ENCODE data around the gene CHD5.

Gene CHD5

GRCh38 chr1:6202256-6202655 lies 22.1 kb upstream of the CHD5 start:
- in situ Hi-C loops (cut with MboI; ENCODE audit: low sequenced_read_pairs) = no loop called here

GRCh38 chr1:6200188-6200809 lies 20.2 kb upstream of the CHD5 start:
- in situ Hi-C loops (cut with MboI; ENCODE audit: low sequenced_read_pairs) = no loop called here

GRCh38 chr1:6199298-6200187 lies 19.4 kb upstream of the CHD5 start, which contains the start of gene RPL22:
RPL22 (minus strand) TSS chr1:6199595; CDS start chr1:6199573, 22 bp downstream.
- in situ Hi-C loops (cut with MboI; ENCODE audit: low sequenced_read_pairs) = no loop called here

DNA sequence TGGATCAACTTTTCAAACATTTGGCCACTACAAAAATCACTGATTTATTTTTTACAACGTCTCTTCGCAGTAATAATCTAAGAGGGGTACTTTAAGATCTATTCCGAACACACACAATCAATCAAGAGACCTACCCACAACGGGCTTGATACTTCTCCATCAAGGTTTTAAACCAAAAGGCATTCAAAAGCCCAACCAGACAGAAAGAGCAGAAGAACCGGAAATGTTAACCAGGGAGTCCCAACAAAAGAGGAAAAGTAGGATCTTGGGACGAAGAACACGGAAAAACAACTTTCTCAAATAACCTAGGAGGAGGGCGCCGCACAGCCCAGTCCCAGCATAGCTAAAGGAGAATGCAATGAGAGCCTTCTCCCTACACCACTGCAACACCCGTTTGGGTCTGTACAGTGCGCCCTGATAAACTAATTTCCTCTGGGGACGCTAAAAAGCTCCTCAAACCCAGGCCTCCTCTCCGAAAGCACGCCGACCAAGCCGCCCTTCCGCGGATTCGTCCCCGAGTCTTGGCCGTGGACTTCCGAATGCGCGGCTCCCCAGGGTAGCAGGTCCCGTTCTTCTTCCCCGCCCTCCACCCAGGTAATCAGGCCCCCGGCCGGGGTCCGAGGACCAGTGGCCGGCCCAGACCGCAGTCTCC lies 18.7 kb upstream of the CHD5 start:
- in situ Hi-C loops (cut with MboI; ENCODE audit: low sequenced_read_pairs) = no loop called here

GRCh38 chr1:6197746-6198427 lies 17.8 kb upstream of the CHD5 start:
- in situ Hi-C loops (cut with MboI; ENCODE audit: low sequenced_read_pairs) = no loop called here

- in situ Hi-C loops (cut with MboI; ENCODE audit: low sequenced_read_pairs) = no loop called here
Measured at GRCh38 chr1:6191968-6192367, 11.8 kb upstream of the CHD5 start.

DNA sequence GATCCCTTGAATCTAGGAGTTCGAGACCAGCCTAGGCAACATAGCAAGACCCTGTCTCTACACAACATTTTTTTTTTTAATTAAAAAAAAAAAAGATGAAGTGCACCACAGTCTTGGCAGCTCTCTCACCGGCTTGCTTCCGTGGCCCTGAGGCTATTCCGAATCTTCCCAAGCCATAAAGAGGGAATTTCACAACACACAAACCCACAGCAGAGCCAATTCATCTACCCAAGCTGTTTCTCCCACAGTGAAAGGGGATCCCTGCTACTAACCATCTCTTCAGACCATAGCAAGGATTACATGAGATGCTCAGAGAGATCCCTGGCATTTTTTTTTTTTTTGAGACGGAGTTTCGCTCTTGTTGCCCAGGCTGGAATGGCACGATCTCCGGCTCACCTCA lies 8.3 kb upstream of the CHD5 start:
- in situ Hi-C loops (cut with MboI; ENCODE audit: low sequenced_read_pairs) = loop anchor here (10.0 kb wide), 1 partner anchor 74 kb away; no protein-coding TSS in a partner anchor

DNA sequence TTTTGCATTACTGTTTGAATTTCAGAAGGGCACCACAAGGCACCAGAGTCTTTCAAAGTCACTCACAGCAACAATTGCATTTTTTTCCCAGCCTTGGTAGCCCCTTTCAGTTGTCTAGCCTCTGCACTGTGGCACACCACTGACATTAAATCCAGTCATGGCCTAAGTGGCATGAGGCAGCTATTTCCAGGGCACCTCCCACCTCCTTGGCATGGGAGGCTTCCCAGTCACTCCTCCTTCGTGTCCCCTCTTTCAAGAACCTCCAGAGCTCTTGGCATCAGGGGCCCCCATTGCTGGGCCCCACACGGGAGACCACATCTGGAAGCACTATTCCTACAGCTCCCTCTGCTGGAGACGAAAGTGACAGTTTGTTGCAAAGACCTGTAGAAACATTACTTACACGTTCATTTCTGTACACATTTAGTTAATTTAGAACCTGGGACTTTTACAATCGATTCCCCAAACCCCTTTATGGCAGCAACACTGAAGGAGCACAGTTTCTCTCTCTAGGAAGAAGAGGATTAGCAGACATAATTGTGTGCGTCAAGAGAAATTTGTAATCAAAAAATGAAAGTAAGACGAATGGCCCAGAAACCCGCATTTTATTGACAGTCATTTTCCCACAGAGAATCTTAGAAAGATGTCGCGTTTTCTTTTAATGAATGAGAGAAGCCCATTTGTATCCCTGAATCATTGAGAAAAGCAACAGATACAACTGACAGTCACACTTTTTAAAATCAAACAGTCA lies 5.7 kb upstream of the CHD5 start:
- in situ Hi-C loops (cut with MboI; ENCODE audit: low sequenced_read_pairs) = loop anchor here (10.0 kb wide), 1 partner anchor 71 kb away; no protein-coding TSS in a partner anchor

GRCh38 chr1:6185151-6185550 lies 5.0 kb upstream of the CHD5 start:
- in situ Hi-C loops (cut with MboI; ENCODE audit: low sequenced_read_pairs) = loop anchor here (10.0 kb wide), 1 partner anchor 70 kb away; no protein-coding TSS in a partner anchor

DNA sequence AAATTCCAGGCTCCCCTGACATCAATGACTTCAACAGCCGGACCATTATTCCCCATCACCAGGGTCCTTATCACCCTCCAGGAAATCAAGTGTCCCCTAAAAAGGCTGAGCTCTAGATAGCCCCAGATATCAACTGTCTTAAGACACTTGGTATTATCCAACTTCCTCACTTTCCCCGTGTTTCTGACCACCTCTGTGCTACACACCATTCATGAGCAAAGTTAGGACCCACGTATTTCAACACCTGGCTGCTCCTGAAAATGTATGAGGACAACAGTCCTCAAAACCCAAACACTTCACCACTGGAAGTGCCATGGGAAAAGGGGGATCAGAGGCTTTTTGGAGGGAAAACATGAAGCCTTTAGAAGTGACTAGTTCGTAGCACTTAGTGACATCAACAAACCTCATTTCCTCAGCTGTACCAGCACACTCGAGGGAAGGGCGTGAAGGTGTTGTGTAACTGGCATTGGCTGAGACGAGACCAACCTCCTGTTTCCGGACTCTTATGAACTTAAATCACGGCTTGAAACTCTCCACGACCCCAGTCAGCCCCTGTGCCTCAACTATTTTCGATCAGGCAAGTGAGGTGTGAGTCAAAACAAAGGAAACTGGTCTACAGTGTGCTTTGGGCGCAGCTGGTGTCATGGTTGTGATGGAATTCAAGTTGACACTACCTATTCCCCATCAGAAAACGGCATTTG lies 4.1 kb upstream of the CHD5 start:
- in situ Hi-C loops (cut with MboI; ENCODE audit: low sequenced_read_pairs) = loop anchor here (10.0 kb wide), 1 partner anchor 69 kb away; no protein-coding TSS in a partner anchor

DNA sequence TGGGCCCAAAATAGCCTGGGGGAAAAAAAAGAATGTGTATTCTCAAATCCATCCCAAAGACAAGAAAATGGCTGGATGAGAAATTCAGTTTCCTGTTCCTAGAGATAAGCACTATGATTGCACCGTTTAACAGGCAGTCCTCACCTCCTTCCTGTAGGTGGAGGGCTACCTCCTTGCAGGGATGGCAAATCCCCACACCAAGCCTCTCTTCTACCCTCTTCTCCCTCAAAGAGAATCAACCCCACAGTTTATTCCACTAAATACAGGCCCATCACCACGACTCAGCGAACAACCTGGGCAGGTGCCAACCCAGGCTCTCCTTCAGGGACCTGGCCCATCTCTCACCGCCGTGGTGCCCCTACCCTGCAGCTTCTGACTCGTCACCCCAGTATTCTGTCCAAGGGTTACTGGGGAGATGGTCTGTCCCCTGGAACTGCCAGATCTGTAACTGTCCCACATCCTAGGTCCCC lies 3.4 kb upstream of the CHD5 start:
- in situ Hi-C loops (cut with MboI; ENCODE audit: low sequenced_read_pairs) = loop anchor here (10.0 kb wide), 1 partner anchor 69 kb away; no protein-coding TSS in a partner anchor

- in situ Hi-C loops (cut with MboI; ENCODE audit: low sequenced_read_pairs) = loop anchor here (10.0 kb wide), 1 partner anchor 67 kb away; no protein-coding TSS in a partner anchor
Measured at GRCh38 chr1:6181347-6181770, 1.2 kb upstream of the CHD5 start.

DNA sequence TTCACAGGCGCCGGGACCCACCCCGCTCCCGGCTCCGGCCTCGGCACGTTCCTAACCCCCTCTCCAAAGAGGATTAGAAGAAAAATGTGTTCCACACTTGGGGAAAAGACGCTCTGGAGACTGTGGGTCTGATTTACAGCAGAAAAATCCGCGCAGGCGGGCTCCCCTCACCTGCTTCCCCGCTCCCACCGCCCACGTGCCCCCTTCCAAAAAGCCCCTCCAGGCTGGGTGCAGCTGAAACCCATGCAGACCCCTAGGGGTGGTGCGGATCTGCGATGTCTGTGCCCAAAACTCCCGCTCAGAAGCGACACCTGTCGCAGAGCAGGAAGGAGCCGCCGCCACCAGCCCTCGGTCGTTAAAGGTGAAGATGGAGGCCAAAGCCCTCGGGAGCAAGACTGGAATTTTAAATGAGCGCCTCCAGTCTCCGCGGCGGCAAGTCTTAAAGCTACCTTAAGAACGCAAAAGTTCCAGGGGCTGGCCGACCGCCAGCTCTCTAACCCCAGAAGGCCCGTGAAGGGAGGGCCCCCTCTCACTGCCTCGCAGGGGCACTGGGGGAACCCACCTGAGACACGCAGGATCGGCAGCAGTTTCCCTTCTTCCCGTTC lies 688 bp upstream of the CHD5 start:
- in situ Hi-C loops (cut with MboI; ENCODE audit: low sequenced_read_pairs) = loop anchor here (10.0 kb wide), 1 partner anchor 66 kb away; no protein-coding TSS in a partner anchor

DNA sequence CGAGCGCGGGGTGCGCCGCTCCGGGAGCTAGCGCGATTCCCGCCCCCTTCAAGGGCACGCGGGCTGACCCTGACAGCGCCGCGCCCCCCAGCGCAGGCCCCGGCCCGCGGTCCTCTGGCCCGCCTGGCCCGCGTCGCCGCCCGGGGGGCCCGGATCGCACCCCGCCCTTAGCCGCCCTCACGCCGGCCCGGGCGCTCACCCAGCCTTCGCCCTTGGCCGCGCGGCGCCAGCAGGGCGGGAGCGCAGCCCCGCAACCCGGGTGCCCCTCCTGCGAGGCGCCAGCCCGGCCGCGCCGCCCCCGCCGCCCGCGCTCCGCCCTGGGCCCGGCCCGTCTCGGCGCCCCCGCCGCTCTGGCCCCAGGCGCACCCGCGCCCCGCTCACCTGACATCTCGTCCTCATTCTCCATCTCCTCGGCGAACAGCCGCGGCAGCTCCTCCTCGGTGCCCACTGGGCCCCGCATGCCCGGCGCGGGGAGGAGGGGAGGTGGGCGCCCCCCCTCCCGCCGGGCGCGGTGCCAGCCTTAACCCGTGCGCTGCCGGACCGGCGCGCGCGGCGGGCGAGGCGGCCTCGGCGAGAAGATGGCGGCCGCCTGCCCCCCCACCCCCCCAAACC lies 451 bp downstream of the CHD5 start:
- in situ Hi-C loops (cut with MboI; ENCODE audit: low sequenced_read_pairs) = loop anchor here (10.0 kb wide), 1 partner anchor 65 kb away; no protein-coding TSS in a partner anchor

- in situ Hi-C loops (cut with MboI; ENCODE audit: low sequenced_read_pairs) = no loop called here
Measured at GRCh38 chr1:6178751-6179563, 1.2 kb downstream of the CHD5 start.

DNA sequence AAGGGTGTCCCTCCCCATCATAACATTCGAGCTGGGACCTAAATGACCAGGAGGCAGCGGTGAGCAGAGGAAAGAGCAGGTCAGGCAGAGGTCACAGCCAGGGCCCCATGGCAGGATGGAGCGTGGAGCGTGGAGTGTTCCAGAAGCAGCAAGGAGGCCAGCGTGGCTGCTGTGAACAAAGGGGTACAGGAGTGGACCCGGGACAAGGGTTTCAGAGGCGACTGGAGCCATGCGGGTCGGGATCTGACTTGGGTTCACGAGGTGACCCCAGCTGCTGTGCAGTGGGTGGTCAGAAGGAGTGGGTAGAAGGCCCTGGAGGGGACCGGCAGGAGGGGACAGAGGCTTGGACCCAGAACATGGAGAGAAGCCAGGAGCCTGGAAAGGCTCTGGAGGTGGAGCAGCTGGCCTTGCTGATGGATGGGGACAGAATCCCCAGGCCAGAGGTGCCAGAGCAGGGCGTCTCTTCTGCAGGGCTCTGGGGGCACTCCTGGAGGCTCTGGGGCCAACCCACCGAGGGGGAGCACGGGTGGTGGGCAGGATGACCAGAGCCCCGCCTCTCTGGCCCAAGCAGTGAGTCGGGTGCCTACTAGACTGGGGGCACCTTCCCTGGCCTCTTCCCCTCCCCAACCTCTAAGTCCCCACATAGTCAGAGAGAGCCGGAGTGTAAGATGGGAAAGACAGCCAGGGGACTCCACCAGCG lies 2.3 kb downstream of the CHD5 start:
- in situ Hi-C loops (cut with MboI; ENCODE audit: low sequenced_read_pairs) = no loop called here

DNA sequence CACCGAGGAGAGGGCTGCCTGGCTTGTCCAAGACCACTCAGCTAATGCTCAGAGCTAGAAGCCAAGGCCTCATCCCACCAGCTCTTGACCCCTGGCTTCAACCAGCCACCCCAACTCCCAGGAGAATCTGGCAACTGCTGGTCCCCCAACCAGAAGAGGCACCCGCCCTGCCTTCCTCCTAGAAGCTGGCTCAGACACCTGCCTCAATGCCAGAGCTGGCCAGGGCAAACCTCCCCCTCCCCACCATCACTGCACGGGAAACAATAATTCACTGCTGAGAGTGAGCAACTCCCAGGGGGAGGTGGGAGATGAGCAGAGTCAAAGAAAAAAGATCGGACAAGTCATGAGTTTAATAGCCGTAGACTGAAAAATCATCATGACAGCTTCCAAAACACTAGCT lies 3.3 kb downstream of the CHD5 start:
- in situ Hi-C loops (cut with MboI; ENCODE audit: low sequenced_read_pairs) = no loop called here
